A549 (cell line): ENCODE data around the gene MGMT. TPM values are rescaled to one million over a fixed set of nuclear protein-coding genes. Genes with fewer than 3 reads are reported as not detected.

Experiments
- ATAC-seq, 2 experiments: fragments of 200-7000 bp in 1 of 2; fragments of >200 bp in 1 of 2; cut with Nextera tagmentation in 1 of 2; cut with Tn5 transposase in 1 of 2; 3 replicates each; pipeline versions ENCODE4 v1.8.0 to v1.9.1; 2018 to 2020; ENCODE audit warnings: mild to moderate bottlenecking in 1 of 2, moderate library complexity in 1 of 2
- CTCF ChIA-PET: fragments of 300-600 bp; sonication (Branson Sonifier 250); formaldehyde crosslinking; extraction: SDS; loops from one replicate; lab custom pipeline; 2021; ENCODE audit warnings: antibody characterized with exemption, inconsistent platforms; lab: Yijun Ruan, JAX
- POLR2A ChIA-PET: fragments of 350-600 bp; formaldehyde crosslinking; extraction: SDS; loops from one replicate; lab custom pipeline; 2021; ENCODE audit warnings: antibody characterized with exemption, inconsistent platforms; lab: Yijun Ruan, JAX
- DNase-seq, 2 experiments: peaks; one replicate each; pipeline versions ENCODE4 v3.0.0 to v3.0.0-alpha.2; 2011 to 2016; ENCODE audit warnings: low read depth in 1 of 2, low spot score in 1 of 2
- FAIRE-seq: peaks from 2 replicates; lab custom pipeline; 2011; peaks lifted over from hg19 to GRCh38; lab: Jason Lieb, UNC
- H3K27ac ChIP-seq, 2 experiments: fragments of >200 bp; sonication (Bioruptor Twin); formaldehyde crosslinking; 3 replicates each; pipeline ENCODE4 v1.5.1; 2016 to 2017
- H3K4me1 ChIP-seq: fragments of >200 bp; sonication (Bioruptor Twin); formaldehyde crosslinking; 3 replicates; pipeline ENCODE4 v1.6.1; 2016
- H3K4me2 ChIP-seq: fragments of >200 bp; sonication (Bioruptor Twin); formaldehyde crosslinking; 3 replicates; pipeline ENCODE4 v1.6.1; 2016
- H3K4me3 ChIP-seq: fragments of >200 bp; sonication (Bioruptor Twin); formaldehyde crosslinking; 3 replicates; pipeline ENCODE4 v1.5.1; 2016
- H3K9me3 ChIP-seq: fragments of >200 bp; sonication (Bioruptor Twin); formaldehyde crosslinking; 3 replicates; pipeline ENCODE4 v1.6.1; 2016
- BHLHE40 ChIP-seq: IDR thresholded peaks from 2 replicates; pipeline ENCODE4 v1.6.1; 2012; ENCODE audit warnings: low read depth, low read length, inconsistent platforms
- CBX2 ChIP-seq: fragments of 200-600 bp; sonication (generic); IDR thresholded peaks from 2 replicates; pipeline ENCODE4 v1.6.1; 2016; ENCODE audit warnings: low read depth, mild to moderate bottlenecking, borderline replicate concordance
- CBX8 ChIP-seq: fragments of 200-600 bp; sonication (generic); IDR thresholded peaks from 2 replicates; pipeline ENCODE4 v1.6.1; 2016
- CEBPB ChIP-seq, 2 experiments: fragments of >200 bp in 1 of 2; sonication (Bioruptor Twin) in 1 of 2; formaldehyde crosslinking in 1 of 2; IDR thresholded peaks; 2 replicates each; pipeline ENCODE4 v1.6.1; 2012 to 2016
- CTCF ChIP-seq: fragments of >200 bp; sonication (Bioruptor Twin); formaldehyde crosslinking; IDR thresholded peaks from 3 replicates; pipeline ENCODE4 v1.5.1; 2016
- EHF ChIP-seq: fragments of 250-450 bp; sonication (Bioruptor Pico); IDR thresholded peaks from 2 replicates; pipeline ENCODE4 v1.5.0; 2020; ENCODE audit warnings: mild to moderate bottlenecking
- EHMT2 ChIP-seq: fragments of 200-600 bp; sonication (generic); IDR thresholded peaks from 2 replicates; pipeline ENCODE4 v1.6.1; 2016; ENCODE audit warnings: antibody characterized with exemption, low read depth, mild to moderate bottlenecking, moderate library complexity
- GATA3 ChIP-seq: IDR thresholded peaks from 2 replicates; pipeline ENCODE4 v1.6.1; 2012; ENCODE audit warnings: borderline replicate concordance
- HEYL ChIP-seq: fragments of 250-450 bp; sonication (Bioruptor Pico); IDR thresholded peaks from 2 replicates; pipeline ENCODE4 v1.8.0; 2021; ENCODE audit warnings: mild to moderate bottlenecking, moderate library complexity
- HOXA7 ChIP-seq: fragments of 250-450 bp; sonication (Bioruptor Pico); IDR thresholded peaks from 2 replicates; pipeline ENCODE4 v1.5.0; 2020; ENCODE audit warnings: mild to moderate bottlenecking, moderate library complexity
- JUN ChIP-seq, 2 experiments: fragments of >200 bp; sonication (Bioruptor Twin); formaldehyde crosslinking; IDR thresholded peaks; 2 replicates in 1 of 2; 3 replicates in 1 of 2; pipeline ENCODE4 v1.6.1; 2016 to 2017
- MYC ChIP-seq: IDR thresholded peaks from 2 replicates; pipeline ENCODE4 v1.6.1; 2012; ENCODE audit warnings: mild to moderate bottlenecking, inconsistent platforms, low read length, improper control_type of control experiment, borderline replicate concordance
- PBX3 ChIP-seq: IDR thresholded peaks from 2 replicates; pipeline ENCODE4 v1.6.1; 2012
- PHF8 ChIP-seq: fragments of 200-600 bp; sonication (generic); IDR thresholded peaks from 2 replicates; pipeline ENCODE4 v1.6.1; 2016; ENCODE audit warnings: low read depth, mild to moderate bottlenecking, antibody characterized with exemption, moderate library complexity, borderline replicate concordance
- RARB ChIP-seq: fragments of 250-450 bp; sonication (Bioruptor Pico); IDR thresholded peaks from 2 replicates; pipeline ENCODE4 v1.8.0; 2021; ENCODE audit warnings: mild to moderate bottlenecking, moderate library complexity
- RFX5 ChIP-seq: fragments of 450-650 bp; IDR thresholded peaks from 2 replicates; pipeline ENCODE4 v1.7.1; 2014; ENCODE audit warnings: antibody characterized with exemption, mild to moderate bottlenecking, moderate library complexity
- RNF2 ChIP-seq: fragments of 200-600 bp; sonication (generic); IDR thresholded peaks from 2 replicates; pipeline ENCODE4 v1.6.1; 2016; ENCODE audit warnings: low read depth, mild to moderate bottlenecking, antibody characterized with exemption, moderate library complexity, borderline replicate concordance
- SREBF2 ChIP-seq: fragments of 450-650 bp; IDR thresholded peaks from 2 replicates; pipeline ENCODE4 v1.6.1; 2014; ENCODE audit warnings: mild to moderate bottlenecking, moderate library complexity
- USF2 ChIP-seq: fragments of 450-650 bp; IDR thresholded peaks from 2 replicates; pipeline ENCODE4 v1.6.1; 2014; ENCODE audit warnings: antibody characterized with exemption
- ZC3H11A ChIP-seq: fragments of 450-650 bp; IDR thresholded peaks from 2 replicates; pipeline ENCODE4 v1.6.1; 2014; ENCODE audit warnings: antibody characterized with exemption, mild to moderate bottlenecking
- ZNF302 ChIP-seq: fragments of 250-450 bp; sonication (Bioruptor Pico); IDR thresholded peaks from 2 replicates; pipeline ENCODE4 v1.9.0; 2021; ENCODE audit warnings: inconsistent platforms, mild to moderate bottlenecking, moderate library complexity
- ZSCAN20 ChIP-seq: fragments of 250-450 bp; sonication (Bioruptor Pico); IDR thresholded peaks from 2 replicates; pipeline ENCODE4 v1.8.0; 2022; ENCODE audit warnings: mild to moderate bottlenecking, moderate library complexity
- WGBS: methylation state at CpG from one replicate; pipeline ENCODE4 v1.1.6; 2017; ENCODE audit errors: missing lambda C conversion rate; 5-methylcytosine and 5-hydroxymethylcytosine counted together
- polyA plus RNA-seq, 4 experiments: library from polyadenylated mRNA; depleted of rRNA in 3 of 4; stranded (reverse); fragments of >200 nt; fragmentation: RNase III in 1 of 4; extraction: RNeasy Plus Mini Kit Qiagen cat#74134 plus additional on column Dnase treatment in 1 of 4; gene quantifications; 2 replicates in 3 of 4; 3 replicates in 1 of 4; pipeline ENCODE4 v1.2.3, GENCODE V29; 2011 to 2017
- TF ChIP-seq, protein P1 (sequence below): fragments of >200 bp; sonication (Bioruptor Twin); formaldehyde crosslinking; IDR thresholded peaks from 3 replicates; pipeline ENCODE4 v1.6.1; 2016
- TF ChIP-seq, protein P2 (sequence below): IDR thresholded peaks from 2 replicates; pipeline ENCODE4 v1.6.1; 2012

MGMT gene
- polyA plus RNA-seq, 2 of the 4 experiments (the other 2 are of a cell fraction): 4.9 to 5.2 TPM

- no peak for TF ChIP-seq MYC
- TF ChIP-seq ZC3H11A: no peak
- TF ChIP-seq EHMT2: no peak
- no peak for TF ChIP-seq CBX8
- TF ChIP-seq, all 56 proteins: peak for 0
Observed at GRCh38 chr10:129526943-129527342, 59.9 kb downstream of the MGMT start (continued).

- FAIRE-seq: no peak
- no peak for ATAC-seq
- H3K4me3 ChIP-seq: no peak overlapping the region
- no peaks in the 10 kb centered on the region for H3K9me3 ChIP-seq
- WGBS: 56% methylated on average over 13 of the region's 16 CpGs
- TF ChIP-seq EHF (no peak), ZNF302 (CRISPR knock-in tag) (no peak), CEBPB (IDR thresholded peaks at IDR 0.05) (no peak), PBX3 (no peak), RNF2 (no peak), JUN (IDR thresholded peaks at IDR 0.05) (no peak), USF2 (no peak), BHLHE40 (no peak)
- TF ChIP-seq, protein P1, sequence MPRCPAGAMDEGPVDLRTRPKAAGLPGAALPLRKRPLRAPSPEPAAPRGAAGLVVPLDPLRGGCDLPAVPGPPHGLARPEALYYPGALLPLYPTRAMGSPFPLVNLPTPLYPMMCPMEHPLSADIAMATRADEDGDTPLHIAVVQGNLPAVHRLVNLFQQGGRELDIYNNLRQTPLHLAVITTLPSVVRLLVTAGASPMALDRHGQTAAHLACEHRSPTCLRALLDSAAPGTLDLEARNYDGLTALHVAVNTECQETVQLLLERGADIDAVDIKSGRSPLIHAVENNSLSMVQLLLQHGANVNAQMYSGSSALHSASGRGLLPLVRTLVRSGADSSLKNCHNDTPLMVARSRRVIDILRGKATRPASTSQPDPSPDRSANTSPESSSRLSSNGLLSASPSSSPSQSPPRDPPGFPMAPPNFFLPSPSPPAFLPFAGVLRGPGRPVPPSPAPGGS: no peak
- ChIA-PET CTCF (no interaction called here), POLR2A (no interaction called here)
- no peaks in the 10 kb centered on the region for H3K4me1 ChIP-seq
- no peak overlapping the region for H3K27ac ChIP-seq
- H3K4me2 ChIP-seq: no peak overlapping the region
- DNase-seq: no peak
Observed at GRCh38 chr10:129528376-129528978, 61.4 kb downstream of the MGMT start.

GRCh38 chr10:129530581-129530980 lies 63.5 kb downstream of the MGMT start:
- FAIRE-seq (no peak), ATAC-seq (no peak), DNase-seq (no peak)
- no peaks in the 10 kb centered on the region for H3K4me1 ChIP-seq
- TF ChIP-seq HEYL (CRISPR knock-in tag): no peak
- TF ChIP-seq GATA3: no peak
- TF ChIP-seq CTCF: no peak
- TF ChIP-seq SREBF2: no peak
- no peak for TF ChIP-seq CBX2
- TF ChIP-seq ZSCAN20 (CRISPR knock-in tag): no peak
- TF ChIP-seq, protein P2, sequence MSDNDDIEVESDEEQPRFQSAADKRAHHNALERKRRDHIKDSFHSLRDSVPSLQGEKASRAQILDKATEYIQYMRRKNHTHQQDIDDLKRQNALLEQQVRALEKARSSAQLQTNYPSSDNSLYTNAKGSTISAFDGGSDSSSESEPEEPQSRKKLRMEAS: no peak
- TF ChIP-seq HOXA7 (CRISPR knock-in tag): no peak
- TF ChIP-seq, protein P1: no peak
- TF ChIP-seq PHF8: no peak
- no peak for TF ChIP-seq RARB (CRISPR knock-in tag)
- TF ChIP-seq RFX5: no peak
- CTCF ChIA-PET: no interaction called here
- H3K9me3 ChIP-seq: no peaks in the 10 kb centered on the region
- no peak overlapping the region for H3K27ac ChIP-seq
- POLR2A ChIA-PET: no interaction called here
- 53% methylated on average over 14 of the region's 14 CpGs for WGBS
- H3K4me2 ChIP-seq: no peak overlapping the region
- H3K4me3 ChIP-seq: no peak overlapping the region
